ENCODE data around the gene SPANXD.
"Not testable (repeated sequence)": the region's sequence is repeated elsewhere in the genome, so short reads cannot be mapped to it uniquely, and the experiment has no call there.

Gene SPANXD, protein sequence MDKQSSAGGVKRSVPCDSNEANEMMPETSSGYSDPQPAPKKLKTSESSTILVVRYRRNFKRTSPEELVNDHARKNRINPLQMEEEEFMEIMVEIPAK

GRCh38 chrX:141698639-141699038, at the start of gene SPANXD:
SPANXD (minus strand) TSS chrX:141698739; CDS start chrX:141698405, 334 bp downstream.
- DNase-seq (ENCODE audit: low read depth) = not testable (repeated sequence)

- DNase-seq (ENCODE audit: low read depth) = no peak
Measured at GRCh38 chrX:141742666-141743065, 44.1 kb upstream of the SPANXD start.

- DNase-seq (ENCODE audit: low read depth) = no peak
Measured at GRCh38 chrX:141736656-141737055, 38.1 kb upstream of the SPANXD start.

GRCh38 chrX:141733371-141733770, 34.8 kb upstream of the SPANXD start:
- no peak for DNase-seq (ENCODE audit: low read depth)

DNA sequence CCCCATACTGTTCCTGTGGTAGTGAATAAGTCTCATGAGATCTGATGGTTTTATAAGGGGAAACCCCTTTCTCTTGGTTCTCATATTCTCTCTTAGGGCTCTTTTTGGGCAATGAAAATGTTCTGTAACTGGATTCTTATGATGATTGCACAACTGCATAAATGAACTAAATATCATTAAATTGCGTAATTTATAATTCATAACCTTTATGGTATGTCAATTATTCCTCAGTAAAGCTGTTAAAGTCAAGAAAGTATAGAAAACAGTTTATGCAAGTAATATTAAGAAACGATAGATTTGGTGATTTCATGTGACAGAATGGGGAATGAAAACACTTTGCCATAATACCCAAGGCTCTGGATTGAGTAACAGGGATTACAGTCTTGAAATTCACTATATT, 33.5 kb upstream of the SPANXD start:
- DNase-seq (ENCODE audit: low read depth) = no peak

DNA sequence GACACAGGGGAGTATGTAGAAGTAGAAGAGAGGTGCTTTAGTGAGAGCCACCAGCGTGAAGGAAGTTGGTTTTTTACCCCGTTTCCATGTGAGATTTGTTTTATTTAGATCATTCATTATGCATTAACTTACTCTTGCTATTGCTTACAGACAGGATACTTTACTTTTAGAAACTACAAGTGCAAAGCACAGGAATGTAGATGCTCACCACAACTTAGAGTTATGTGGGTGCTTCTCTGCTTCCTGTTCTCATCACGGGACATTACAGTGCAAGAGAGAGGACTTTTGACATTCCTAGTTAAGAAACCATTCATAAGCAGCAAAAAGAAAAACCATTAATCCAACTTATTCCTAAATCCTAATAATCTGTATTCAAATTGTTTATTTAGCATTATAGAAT, 25.6 kb upstream of the SPANXD start:
- no peak for DNase-seq (ENCODE audit: low read depth)

- no peak for DNase-seq (ENCODE audit: low read depth)
Measured at GRCh38 chrX:141714680-141715079, 16.1 kb upstream of the SPANXD start.

DNA sequence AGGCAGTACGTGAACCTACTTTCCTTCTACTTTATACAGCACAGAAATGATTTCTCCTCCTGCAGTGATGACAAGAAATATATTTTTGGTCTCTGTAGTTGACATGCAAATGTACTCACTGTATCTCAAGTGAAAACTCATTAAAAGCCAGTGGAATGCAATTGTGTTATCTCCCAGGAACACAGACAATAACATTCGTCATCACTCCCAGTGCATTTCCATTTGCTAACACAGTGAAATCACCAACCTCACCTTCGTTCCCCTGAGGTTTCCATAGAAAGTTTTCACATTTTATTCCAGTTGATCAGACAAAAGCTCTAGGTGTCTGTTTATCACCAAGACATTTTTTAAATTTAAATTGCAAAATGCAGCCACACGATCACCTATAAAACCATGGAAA, 2.5 kb upstream of the SPANXD start:
- no peak for DNase-seq (ENCODE audit: low read depth)

GRCh38 chrX:141673946-141674345, 24.6 kb downstream of the SPANXD start:
- no peak for DNase-seq (ENCODE audit: low read depth)

DNA sequence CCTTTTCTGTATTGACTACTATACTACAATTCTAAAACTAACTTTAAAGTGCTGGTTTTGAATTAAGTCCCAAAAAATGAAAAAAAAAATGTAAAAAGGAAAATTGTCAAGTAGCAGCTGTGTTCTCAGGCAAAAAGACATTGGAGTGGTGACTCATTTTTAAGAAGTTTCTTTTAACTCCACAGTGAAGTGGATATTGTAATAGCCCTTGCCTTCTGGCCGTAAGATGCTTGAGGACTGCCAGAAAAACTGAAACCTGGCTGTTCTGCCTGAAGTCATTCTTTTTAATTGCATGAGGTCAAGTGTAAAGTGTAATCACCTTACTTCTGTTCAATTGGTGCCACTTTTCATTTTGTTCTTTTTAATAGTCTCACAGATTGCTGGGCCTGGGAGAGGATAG, 28.9 kb downstream of the SPANXD start:
- no peak for DNase-seq (ENCODE audit: low read depth)

- no peak for DNase-seq (ENCODE audit: low read depth)
Measured at GRCh38 chrX:141668371-141668770, 30.2 kb downstream of the SPANXD start.

DNA sequence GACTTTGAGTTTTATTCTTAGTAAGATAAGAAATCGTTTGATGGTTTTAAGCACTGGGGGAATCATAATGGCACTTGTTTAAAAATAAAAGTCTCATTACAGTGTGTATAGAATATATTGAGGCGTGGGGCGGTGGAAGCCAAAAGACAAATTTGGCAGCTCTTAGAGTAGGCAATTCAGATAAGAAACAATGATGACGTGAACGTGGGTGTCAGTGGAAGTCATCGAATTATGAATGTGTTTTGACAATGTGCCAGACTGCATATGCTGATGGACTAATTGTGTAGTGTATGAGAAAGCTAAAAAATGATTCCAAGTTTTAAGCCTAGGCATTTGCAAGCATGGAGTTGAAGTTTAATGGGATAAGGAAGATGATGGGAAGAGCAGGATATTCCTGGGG, 35.8 kb downstream of the SPANXD start:
- DNase-seq (ENCODE audit: low read depth) = no peak

DNA sequence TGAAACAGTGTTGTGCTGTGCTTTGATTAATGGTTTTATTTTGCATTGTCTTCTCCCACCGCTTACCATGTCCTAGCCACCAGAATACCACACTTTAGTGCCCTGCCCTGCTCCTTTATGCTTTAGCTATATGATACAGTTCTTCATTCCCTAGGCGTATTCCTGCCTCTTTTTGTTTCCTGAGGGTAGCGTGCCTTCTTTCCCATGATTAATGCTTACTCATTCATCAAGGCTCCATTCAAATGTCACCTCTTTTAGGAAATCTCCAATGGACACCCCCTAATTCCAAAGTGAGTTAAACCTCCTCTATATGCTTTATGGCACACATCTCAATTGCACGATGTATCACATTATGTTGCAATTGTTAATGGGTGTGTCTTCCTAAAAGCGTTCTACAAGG, 46.3 kb downstream of the SPANXD start:
- no peak for DNase-seq (ENCODE audit: low read depth)
